HCT116 (cell line): ENCODE data around the gene ESPL1. TPM values are rescaled to one million over a fixed set of nuclear protein-coding genes. Genes with fewer than 3 reads are reported as not detected.

Experiments
- ATAC-seq: fragments of 200-7000 bp; cut with Tn5 transposase; 2 replicates; pipeline ENCODE4 v1.9.1; 2020; ENCODE audit warnings: mild to moderate bottlenecking, moderate library complexity
- BruUV-seq: library from RNA; stranded (reverse); fragments of 400-500 nt; replicated peaks from 2 replicates; lab custom pipeline; 2021; lab: Mats Ljungman, UMichigan
- CTCF ChIA-PET: fragments of 300-600 bp; sonication (Branson Sonifier 250); formaldehyde crosslinking; loops from one replicate; lab custom pipeline; 2021; ENCODE audit warnings: antibody characterized with exemption; lab: Charles Lee
- POLR2A ChIA-PET: fragments of 300-600, 350-600 bp; sonication (Branson Sonifier 250); formaldehyde crosslinking; loops from one replicate; lab custom pipeline; 2021; ENCODE audit warnings: antibody characterized with exemption; lab: Charles Lee
- RAD21 ChIA-PET, 2 experiments: fragments of 300-600 bp; sonication (Branson Sonifier 250); formaldehyde crosslinking; loops; one replicate each; lab custom pipeline; 2023; ENCODE audit warnings: low total read pairs in 2 of 2; ENCODE audit not compliant: uncharacterized antibody in 2 of 2, unreplicated experiment in 2 of 2, low non-redundant PET in 1 of 2; lab: Charles Lee
- DNase-seq: peaks from one replicate; pipeline ENCODE4 v3.0.0-alpha.2; 2010; ENCODE audit warnings: low read depth, low spot score
- H2AFZ ChIP-seq: fragments of 200-600 bp; shearing (Covaris generic), sonication (generic); 2 replicates; pipeline ENCODE4 v1.6.1; 2017; ENCODE audit warnings: low read depth, mixed run types, mixed read lengths, antibody characterized with exemption, low read length; ENCODE audit not compliant: poor library complexity, severe bottlenecking
- H3K27ac ChIP-seq: 2 replicates; pipeline ENCODE4 v1.5.1; 2012; ENCODE audit warnings: low read depth, low read length
- H3K27me3 ChIP-seq: fragments of 200-600 bp; sonication (generic); 2 replicates; pipeline ENCODE4 v1.6.1; 2016; ENCODE audit warnings: mixed run types, low read length, mixed read lengths; ENCODE audit not compliant: insufficient read depth
- H3K36me3 ChIP-seq, 2 experiments: fragments of 200-500 bp in 1 of 2; fragments of 200-600 bp in 1 of 2; sonication (Bioruptor generic) in 1 of 2; sonication (generic) in 1 of 2; 2 replicates each; pipeline versions ENCODE4 v1.5.1 to v1.6.1; 2014 to 2016; ENCODE audit warnings: low read length in 2 of 2, inconsistent platforms in 1 of 2, mixed read lengths in 1 of 2, mixed run types in 1 of 2; ENCODE audit not compliant: insufficient read depth in 2 of 2, control insufficient read depth in 1 of 2
- H3K4me1 ChIP-seq, 2 experiments: fragments of 200-600 bp in 1 of 2; sonication (generic) in 1 of 2; 2 replicates each; pipeline versions ENCODE4 v1.5.1 to v1.6.1; 2012 to 2017; ENCODE audit warnings: low read length in 2 of 2, inconsistent platforms in 1 of 2, mild to moderate bottlenecking in 1 of 2, mixed read lengths in 1 of 2, mixed run types in 1 of 2, moderate library complexity in 1 of 2; ENCODE audit not compliant: insufficient read depth in 2 of 2, control insufficient read depth in 1 of 2
- H3K4me2 ChIP-seq: fragments of 200-600 bp; sonication (generic); 2 replicates; pipeline ENCODE4 v1.6.1; 2017; ENCODE audit warnings: mixed run types, low read length, mixed read lengths
- H3K4me3 ChIP-seq, 2 experiments: fragments of 200-600 bp in 1 of 2; sonication (generic) in 1 of 2; replicated peaks in 1 of 2; 2 replicates each; pipeline ENCODE4 v1.5.1; 2011 to 2016; ENCODE audit warnings: low read length in 2 of 2, control low read depth in 1 of 2, low read depth in 1 of 2, mild to moderate bottlenecking in 1 of 2, mixed read lengths in 1 of 2, mixed run types in 1 of 2
- H3K79me2 ChIP-seq: fragments of 200-600 bp; sonication (generic); 2 replicates; pipeline ENCODE4 v1.6.1; 2017; ENCODE audit warnings: mild to moderate bottlenecking, mixed run types, low read length, moderate library complexity, mixed read lengths; ENCODE audit not compliant: insufficient read depth
- H3K9ac ChIP-seq: fragments of 200-600 bp; sonication (generic); 2 replicates; pipeline ENCODE4 v1.6.1; 2016; ENCODE audit warnings: low read length, mixed read lengths
- H3K9me2 ChIP-seq: fragments of 200-600 bp; sonication (generic), shearing (Covaris generic); 2 replicates; pipeline ENCODE4 v1.6.1; 2017; ENCODE audit warnings: mixed run types, mild to moderate bottlenecking, moderate library complexity; ENCODE audit not compliant: insufficient read depth
- H3K9me3 ChIP-seq, 2 experiments: fragments of 200-500 bp in 1 of 2; fragments of 200-600 bp in 1 of 2; sonication (Bioruptor generic) in 1 of 2; sonication (generic) in 1 of 2; 2 replicates each; pipeline ENCODE4 v1.6.1; 2014 to 2017; ENCODE audit warnings: low read length in 2 of 2, mixed read lengths in 2 of 2, inconsistent platforms in 1 of 2, low read depth in 1 of 2, mild to moderate bottlenecking in 1 of 2, mixed run types in 1 of 2, moderate library complexity in 1 of 2; ENCODE audit not compliant: control insufficient read depth in 1 of 2, insufficient read depth in 1 of 2
- H4K20me1 ChIP-seq: fragments of 200-600 bp; sonication (generic), shearing (Covaris generic); 2 replicates; pipeline ENCODE4 v1.6.1; 2017; ENCODE audit warnings: mixed run types, mild to moderate bottlenecking, moderate library complexity; ENCODE audit not compliant: insufficient read depth
- CEBPB ChIP-seq: IDR thresholded peaks from 2 replicates; pipeline ENCODE4 v1.6.1; 2012; ENCODE audit warnings: low read depth
- ELF1 ChIP-seq: IDR thresholded peaks from 2 replicates; pipeline ENCODE4 v1.6.1; 2012; ENCODE audit warnings: low read depth, borderline replicate concordance
- EZH2 ChIP-seq: fragments of 200-600 bp; sonication (generic); IDR thresholded peaks from 2 replicates; pipeline ENCODE4 v1.6.1; 2017; ENCODE audit warnings: antibody characterized with exemption, mixed run types
- EZH2phosphoT487 ChIP-seq: fragments of 200-600 bp; IDR thresholded peaks from 2 replicates; pipeline ENCODE4 v1.6.1; 2018; ENCODE audit warnings: antibody characterized with exemption, borderline replicate concordance
- FOSL1 ChIP-seq: IDR thresholded peaks from 2 replicates; pipeline ENCODE4 v1.6.1; 2012; ENCODE audit warnings: low read depth
- POLR2A ChIP-seq: IDR thresholded peaks from 2 replicates; pipeline ENCODE4 v1.7.0; 2011; ENCODE audit warnings: borderline replicate concordance; ENCODE audit not compliant: insufficient read depth, insufficient read length; ENCODE audit errors: extremely low read depth
- POLR2AphosphoS5 ChIP-seq: IDR thresholded peaks from 2 replicates; pipeline ENCODE4 v1.6.1; 2011; ENCODE audit warnings: mild to moderate bottlenecking, low read depth, low read length, moderate library complexity
- RAD21 ChIP-seq: IDR thresholded peaks from 2 replicates; pipeline ENCODE4 v1.6.1; 2012; ENCODE audit warnings: low read depth, mild to moderate bottlenecking
- SIN3A ChIP-seq: IDR thresholded peaks from 2 replicates; pipeline ENCODE4 v1.6.1; 2012; ENCODE audit warnings: low read depth
- SP1 ChIP-seq: IDR thresholded peaks from 2 replicates; pipeline ENCODE4 v1.6.1; 2012; ENCODE audit warnings: low read depth
- TCF7L2 ChIP-seq: IDR thresholded peaks from 2 replicates; pipeline ENCODE4 v1.7.0; 2011; ENCODE audit warnings: borderline replicate concordance, inconsistent platforms; ENCODE audit not compliant: insufficient read depth, insufficient read length; ENCODE audit errors: extremely low read depth
- YY1 ChIP-seq: IDR thresholded peaks from 2 replicates; pipeline ENCODE4 v1.6.1; 2011; ENCODE audit warnings: low read length, low read depth, moderate library complexity, mild to moderate bottlenecking; ENCODE audit not compliant: insufficient replicate concordance; ENCODE audit errors: extremely low read depth
- ZNF274 ChIP-seq: fragments of 200-500 bp; sonication (Bioruptor generic); IDR thresholded peaks from 2 replicates; pipeline ENCODE4 v1.6.1; 2014; ENCODE audit warnings: mild to moderate bottlenecking, low read depth, low read length, inconsistent platforms
- intact Hi-C: fragments of 100-400 bp; cut with micrococcal nuclease; formaldehyde crosslinking; loops from 2 replicates; pipeline ENCODE4 v1.10.0; 2022
- total RNA-seq: library from RNA; stranded (reverse); gene quantifications from one replicate; pipeline ENCODE4 v1.2.1, GENCODE V29; 2021; ENCODE audit not compliant: unreplicated experiment
- TF ChIP-seq, protein P1 (sequence below): IDR thresholded peaks from 2 replicates; pipeline ENCODE4 v1.6.1; 2011; ENCODE audit warnings: mild to moderate bottlenecking, low read length, moderate library complexity; ENCODE audit not compliant: insufficient replicate concordance; ENCODE audit errors: extremely low read depth
- TF ChIP-seq, protein P2 (sequence below): IDR thresholded peaks from 2 replicates; pipeline ENCODE4 v1.6.1; 2012
- TF ChIP-seq, protein P3 (sequence below): IDR thresholded peaks from 2 replicates; pipeline ENCODE4 v1.6.1; 2012
- TF ChIP-seq, protein P4 (sequence below), 3 experiments: fragments of 200-600 bp in 1 of 3; sonication (generic) in 1 of 3; IDR thresholded peaks in 2 of 3; conservative IDR thresholded peaks in 1 of 3; 2 replicates each; pipeline ENCODE4 v1.5.1; 2012 to 2017; ENCODE audit warnings: low read depth in 2 of 3, low read length in 2 of 3, antibody characterized with exemption in 1 of 3, borderline replicate concordance in 1 of 3, control low read depth in 1 of 3, mild to moderate bottlenecking in 1 of 3, mixed read lengths in 1 of 3, mixed run types in 1 of 3, moderate library complexity in 1 of 3; ENCODE audit not compliant: insufficient read depth in 1 of 3

Gene ESPL1
- total RNA-seq, 1 experiment from 2014 or later, result 50.3 TPM

DNA sequence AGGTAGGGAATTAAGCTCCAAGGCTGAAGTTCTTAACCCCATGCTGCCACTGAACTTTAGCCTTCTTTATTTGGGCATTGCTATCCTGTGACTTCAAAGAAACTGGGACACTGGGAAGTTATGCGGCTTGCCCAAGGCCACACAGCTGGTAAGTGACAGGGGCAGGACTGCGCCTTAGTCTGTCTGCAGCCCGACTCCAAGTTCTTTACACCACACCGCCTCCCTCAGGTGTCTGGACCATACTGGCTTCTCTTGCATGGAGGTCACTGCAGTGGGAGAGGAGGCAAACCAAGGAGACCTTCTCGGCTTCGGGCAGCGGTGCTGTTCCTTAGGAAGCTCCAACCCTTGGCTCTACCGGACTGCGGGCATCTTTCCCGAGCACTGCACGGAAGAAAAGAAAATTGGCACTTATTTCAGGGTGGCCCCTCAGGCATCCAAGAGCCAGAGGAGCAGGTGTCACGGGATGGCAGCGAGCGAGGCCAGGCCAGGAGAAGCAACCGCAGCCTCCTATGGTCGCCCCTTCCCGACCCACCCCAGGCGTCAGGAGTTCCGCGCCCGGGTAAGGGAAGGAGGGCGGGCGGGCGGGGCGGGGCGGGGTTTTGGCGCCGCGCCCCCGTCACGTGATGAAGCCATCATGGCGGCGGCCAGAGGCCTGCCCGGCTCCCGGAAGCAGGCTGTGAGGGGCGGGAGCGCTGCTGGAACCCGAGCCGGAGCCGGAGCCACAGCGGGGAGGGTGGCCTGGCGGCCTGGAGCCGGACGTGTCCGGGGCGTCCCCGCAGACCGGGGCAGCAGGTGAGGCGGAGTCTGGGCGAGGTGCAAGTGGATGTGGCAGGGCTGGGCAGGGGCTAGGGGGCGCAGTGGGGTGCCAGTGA is 16.4 kb upstream of the ESPL1 start:
- CTCF ChIA-PET, result interaction anchor here (0.7 to 2.0 kb wide), 5 partner anchors 15 to 92 kb away, joined by 3 to 22 read pairs (median 4); no protein-coding TSS in a partner anchor
- TF ChIP-seq POLR2A (peak; percentile 37), POLR2AphosphoS5 (peak; percentile 53), ELF1 (peak; percentile 82; the same call in 1 of the 2 replicates), EZH2 (no peak), ZNF274 (no peak), TCF7L2 (peak; percentile 72), YY1 (peak; percentile 94), CEBPB (no peak), SIN3A (peak; percentile 22; the same call in 1 of the 2 replicates), EZH2phosphoT487 (no peak), FOSL1 (no peak), SP1 (0 out of 2 replicates have a peak, but pooled peaks have one; percentile 39), RAD21 (peak; percentile 84)
- TF ChIP-seq, protein P1, sequence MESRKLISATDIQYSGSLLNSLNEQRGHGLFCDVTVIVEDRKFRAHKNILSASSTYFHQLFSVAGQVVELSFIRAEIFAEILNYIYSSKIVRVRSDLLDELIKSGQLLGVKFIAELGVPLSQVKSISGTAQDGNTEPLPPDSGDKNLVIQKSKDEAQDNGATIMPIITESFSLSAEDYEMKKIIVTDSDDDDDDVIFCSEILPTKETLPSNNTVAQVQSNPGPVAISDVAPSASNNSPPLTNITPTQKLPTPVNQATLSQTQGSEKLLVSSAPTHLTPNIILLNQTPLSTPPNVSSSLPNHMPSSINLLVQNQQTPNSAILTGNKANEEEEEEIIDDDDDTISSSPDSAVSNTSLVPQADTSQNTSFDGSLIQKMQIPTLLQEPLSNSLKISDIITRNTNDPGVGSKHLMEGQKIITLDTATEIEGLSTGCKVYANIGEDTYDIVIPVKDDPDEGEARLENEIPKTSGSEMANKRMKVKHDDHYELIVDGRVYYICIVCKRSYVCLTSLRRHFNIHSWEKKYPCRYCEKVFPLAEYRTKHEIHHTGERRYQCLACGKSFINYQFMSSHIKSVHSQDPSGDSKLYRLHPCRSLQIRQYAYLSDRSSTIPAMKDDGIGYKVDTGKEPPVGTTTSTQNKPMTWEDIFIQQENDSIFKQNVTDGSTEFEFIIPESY, result no peak
- TF ChIP-seq, protein P2, sequence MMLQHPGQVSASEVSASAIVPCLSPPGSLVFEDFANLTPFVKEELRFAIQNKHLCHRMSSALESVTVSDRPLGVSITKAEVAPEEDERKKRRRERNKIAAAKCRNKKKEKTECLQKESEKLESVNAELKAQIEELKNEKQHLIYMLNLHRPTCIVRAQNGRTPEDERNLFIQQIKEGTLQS, result no peak
- TF ChIP-seq, protein P3, sequence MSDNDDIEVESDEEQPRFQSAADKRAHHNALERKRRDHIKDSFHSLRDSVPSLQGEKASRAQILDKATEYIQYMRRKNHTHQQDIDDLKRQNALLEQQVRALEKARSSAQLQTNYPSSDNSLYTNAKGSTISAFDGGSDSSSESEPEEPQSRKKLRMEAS, result peak; percentile 53; the same call in 1 of the 2 replicates
- TF ChIP-seq, protein P4, sequence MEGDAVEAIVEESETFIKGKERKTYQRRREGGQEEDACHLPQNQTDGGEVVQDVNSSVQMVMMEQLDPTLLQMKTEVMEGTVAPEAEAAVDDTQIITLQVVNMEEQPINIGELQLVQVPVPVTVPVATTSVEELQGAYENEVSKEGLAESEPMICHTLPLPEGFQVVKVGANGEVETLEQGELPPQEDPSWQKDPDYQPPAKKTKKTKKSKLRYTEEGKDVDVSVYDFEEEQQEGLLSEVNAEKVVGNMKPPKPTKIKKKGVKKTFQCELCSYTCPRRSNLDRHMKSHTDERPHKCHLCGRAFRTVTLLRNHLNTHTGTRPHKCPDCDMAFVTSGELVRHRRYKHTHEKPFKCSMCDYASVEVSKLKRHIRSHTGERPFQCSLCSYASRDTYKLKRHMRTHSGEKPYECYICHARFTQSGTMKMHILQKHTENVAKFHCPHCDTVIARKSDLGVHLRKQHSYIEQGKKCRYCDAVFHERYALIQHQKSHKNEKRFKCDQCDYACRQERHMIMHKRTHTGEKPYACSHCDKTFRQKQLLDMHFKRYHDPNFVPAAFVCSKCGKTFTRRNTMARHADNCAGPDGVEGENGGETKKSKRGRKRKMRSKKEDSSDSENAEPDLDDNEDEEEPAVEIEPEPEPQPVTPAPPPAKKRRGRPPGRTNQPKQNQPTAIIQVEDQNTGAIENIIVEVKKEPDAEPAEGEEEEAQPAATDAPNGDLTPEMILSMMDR (IDR thresholded peaks at IDR 0.05 in 2 of 3, conservative IDR thresholded peaks at IDR 0.05 in 1 of 3; ENCODE audit: borderline replicate concordance in 1 of 3, insufficient read depth in 1 of 3, low read depth in 2 of 3, low read length in 2 of 3), result peak; percentile 33 to 72 (median 42); a peak in 4 of 6 replicates
- peak overlapping the region; percentile 96 for H3K4me2 ChIP-seq
- H3K9me3 ChIP-seq, result no peaks in the 10 kb centered on the region
- H3K4me1 ChIP-seq, result peaks cover 15 to 23% of the 10 kb centered on the region in 2 experiments
- POLR2A ChIA-PET, result interaction anchor here (1.2 to 1.3 kb wide), 2 partner anchors 190 to 246 kb away, joined by 3 read pairs; partner anchors contain the start of genes EIF4B and PRR13
- BruUV-seq, result TSS peak; percentile 94
- peak; percentile 48 for DNase-seq
- peak; percentile 83 for ATAC-seq
- H3K79me2 ChIP-seq, result peaks cover 11% of the 10 kb centered on the region; the same call in 1 of the 2 replicates
- no peaks in the 10 kb centered on the region for H4K20me1 ChIP-seq
- H3K27ac ChIP-seq, result peak overlapping the region; percentile 85
- intact Hi-C loops, result loop anchor here (1.0 to 2.0 kb wide), 3 partner anchors 19 to 38 kb away; partner anchors contain the start of gene RARG
- H3K9ac ChIP-seq, result peak overlapping the region; percentile 94
- no peaks in the 10 kb centered on the region for H3K9me2 ChIP-seq
- RAD21 ChIA-PET, result interaction anchor here (0.8 to 1.9 kb wide), 5 partner anchors 16 to 39 kb away, joined by 3 to 8 read pairs (median 3); partner anchors contain the start of gene ESPL1 (in 1 of the 2)
- H3K36me3 ChIP-seq, result peaks cover 0 to 2% of the 10 kb centered on the region in 2 experiments; a peak in 2 of 4 replicates
- H3K27me3 ChIP-seq, result no peaks in the 10 kb centered on the region
- no peak overlapping the region for H2AFZ ChIP-seq
- H3K4me3 ChIP-seq, result peak overlapping the region; percentile 91 to 97
